ENCODE data around the gene SORL1.
"Not testable (repeated sequence)": the region's sequence is repeated elsewhere in the genome, so short reads cannot be mapped to it uniquely, and the experiment has no call there.

Gene SORL1

GRCh38 chr11:121626980-121627379 is 174.9 kb downstream of the SORL1 start:
- DNase-seq (ENCODE audit: low spot score): no peak

GRCh38 chr11:121630041-121630440 is 177.9 kb downstream of the SORL1 start:
- peak; percentile 88 for DNase-seq (ENCODE audit: low spot score)

GRCh38 chr11:121631456-121631855 is 179.3 kb downstream of the SORL1 start:
- DNase-seq (ENCODE audit: low spot score): no peak

GRCh38 chr11:121634273-121634672 is 182.2 kb downstream of the SORL1 start:
- DNase-seq (ENCODE audit: low spot score): no peak

GRCh38 chr11:121634889-121635288 is 182.8 kb downstream of the SORL1 start:
- DNase-seq (ENCODE audit: low spot score): peak; percentile 77

GRCh38 chr11:121636081-121636799 is 184.1 kb downstream of the SORL1 start:
- DNase-seq (ENCODE audit: low spot score): no peak

GRCh38 chr11:121636800-121637176 is 184.7 kb downstream of the SORL1 start:
- no peak for DNase-seq (ENCODE audit: low spot score)

- DNase-seq (ENCODE audit: low spot score): not testable (repeated sequence)
Observed at GRCh38 chr11:121637587-121637986, 185.5 kb downstream of the SORL1 start.

GRCh38 chr11:121643479-121644186 is 191.5 kb downstream of the SORL1 start:
- no peak for DNase-seq (ENCODE audit: low spot score)

GRCh38 chr11:121644187-121644512 is 192.0 kb downstream of the SORL1 start:
- DNase-seq (ENCODE audit: low spot score): no peak

- no peak for DNase-seq (ENCODE audit: low spot score)
Observed at GRCh38 chr11:121645001-121645400, 192.9 kb downstream of the SORL1 start.

- DNase-seq (ENCODE audit: low spot score): peak; percentile 35
Observed at GRCh38 chr11:121645596-121645995, 193.5 kb downstream of the SORL1 start.

- DNase-seq (ENCODE audit: low spot score): no peak
Observed at GRCh38 chr11:121648306-121648705, 196.2 kb downstream of the SORL1 start.

GRCh38 chr11:121649798-121650197 is 197.7 kb downstream of the SORL1 start:
- no peak for DNase-seq (ENCODE audit: low spot score)

GRCh38 chr11:121650351-121651256 is 198.5 kb downstream of the SORL1 start:
- DNase-seq (ENCODE audit: low spot score): no peak

- DNase-seq (ENCODE audit: low spot score): no peak
Observed at GRCh38 chr11:121651257-121651605, 199.1 kb downstream of the SORL1 start.

- DNase-seq (ENCODE audit: low spot score): no peak
Observed at GRCh38 chr11:121652971-121653370, 200.9 kb downstream of the SORL1 start.

GRCh38 chr11:121654259-121654842 is 202.2 kb downstream of the SORL1 start:
- no peak for DNase-seq (ENCODE audit: low spot score)

- DNase-seq (ENCODE audit: low spot score): peak; percentile 43
Observed at GRCh38 chr11:121654843-121655536, 202.9 kb downstream of the SORL1 start.

- DNase-seq (ENCODE audit: low spot score): peak; percentile 92
Observed at GRCh38 chr11:121655537-121656327, 203.6 kb downstream of the SORL1 start.
